Vagina (tissue), 2 donors: ENCODE data around the gene BMPR1A.

ENCODE experiments used
- POLR2A ChIP-seq, 2 donors: fragments of 450-650 bp; IDR thresholded peaks; one replicate each; pipeline ENCODE4 v1.6.1; 2017; ENCODE audit warnings: antibody characterized with exemption in 2 of 2, mild to moderate bottlenecking in 2 of 2, moderate library complexity in 2 of 2
- POLR2AphosphoS5 ChIP-seq, 2 donors: sonication (generic); formaldehyde crosslinking; IDR thresholded peaks; one replicate each; pipeline ENCODE4 v1.9.0; 2017; ENCODE audit warnings: antibody characterized with exemption in 2 of 2, mild to moderate bottlenecking in 2 of 2, low read depth in 1 of 2; ENCODE audit not compliant: insufficient read depth in 1 of 2
- TF ChIP-seq, protein P1 (sequence below), 3 experiments: fragments of 450-650 bp in 2 of 3; fragments of 200-600 bp in 1 of 3; sonication (generic) in 1 of 3; IDR thresholded peaks; one replicate each; pipeline ENCODE4 v1.5.1; 2017 to 2019; ENCODE audit warnings: antibody characterized with exemption in 3 of 3, mild to moderate bottlenecking in 2 of 3, moderate library complexity in 2 of 3

DNA sequence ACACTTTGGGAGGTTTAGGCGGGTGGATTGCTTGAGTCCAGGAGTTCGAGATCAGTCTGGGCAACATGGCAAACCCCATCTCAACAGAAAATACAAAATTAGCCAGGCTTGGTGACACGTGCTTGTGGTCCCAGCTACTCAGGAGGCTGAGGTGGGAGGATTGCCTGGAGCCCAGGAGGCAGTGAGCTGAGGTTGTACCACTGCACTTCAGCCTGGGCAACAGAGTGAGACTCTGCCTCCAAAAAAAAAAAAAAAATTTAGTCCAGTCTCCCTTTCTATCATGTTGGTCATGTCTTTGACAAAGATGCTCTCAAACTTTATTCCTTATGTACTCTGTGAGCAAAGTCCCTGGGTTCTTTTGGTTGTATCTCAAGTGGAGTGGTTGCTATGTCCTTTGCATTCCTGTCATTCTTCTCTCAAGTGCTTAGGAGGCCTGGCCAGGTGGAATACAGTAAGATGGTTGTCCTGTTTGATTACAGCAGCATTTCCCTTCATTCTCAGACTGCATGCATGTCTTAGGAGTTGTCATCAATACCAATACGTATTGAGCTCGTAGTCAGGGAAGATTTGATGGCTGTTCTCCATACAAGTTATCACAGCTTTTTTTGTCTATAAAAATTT lies 115.3 kb downstream of the BMPR1A start:
- TF ChIP-seq, protein P1, sequence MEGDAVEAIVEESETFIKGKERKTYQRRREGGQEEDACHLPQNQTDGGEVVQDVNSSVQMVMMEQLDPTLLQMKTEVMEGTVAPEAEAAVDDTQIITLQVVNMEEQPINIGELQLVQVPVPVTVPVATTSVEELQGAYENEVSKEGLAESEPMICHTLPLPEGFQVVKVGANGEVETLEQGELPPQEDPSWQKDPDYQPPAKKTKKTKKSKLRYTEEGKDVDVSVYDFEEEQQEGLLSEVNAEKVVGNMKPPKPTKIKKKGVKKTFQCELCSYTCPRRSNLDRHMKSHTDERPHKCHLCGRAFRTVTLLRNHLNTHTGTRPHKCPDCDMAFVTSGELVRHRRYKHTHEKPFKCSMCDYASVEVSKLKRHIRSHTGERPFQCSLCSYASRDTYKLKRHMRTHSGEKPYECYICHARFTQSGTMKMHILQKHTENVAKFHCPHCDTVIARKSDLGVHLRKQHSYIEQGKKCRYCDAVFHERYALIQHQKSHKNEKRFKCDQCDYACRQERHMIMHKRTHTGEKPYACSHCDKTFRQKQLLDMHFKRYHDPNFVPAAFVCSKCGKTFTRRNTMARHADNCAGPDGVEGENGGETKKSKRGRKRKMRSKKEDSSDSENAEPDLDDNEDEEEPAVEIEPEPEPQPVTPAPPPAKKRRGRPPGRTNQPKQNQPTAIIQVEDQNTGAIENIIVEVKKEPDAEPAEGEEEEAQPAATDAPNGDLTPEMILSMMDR (IDR thresholded peaks at IDR 0.05) = no peak
- TF ChIP-seq POLR2AphosphoS5 (IDR thresholded peaks at IDR 0.05; ENCODE audit: insufficient read depth in 1 of 2, low read depth in 1 of 2) (no peak), POLR2A (IDR thresholded peaks at IDR 0.05) (no peak)
